GM19324 (cell line): ENCODE results near the gene IGFBPL1.

ENCODE experiments used
- ATAC-seq: cut with Tn5 transposase; IDR thresholded peaks from one replicate; pipeline ENCODE4 v1.9.1; 2021; ENCODE audit warnings: mild to moderate bottlenecking, moderate library complexity; ENCODE audit not compliant: unreplicated experiment, low FRiP score

Gene IGFBPL1, protein sequence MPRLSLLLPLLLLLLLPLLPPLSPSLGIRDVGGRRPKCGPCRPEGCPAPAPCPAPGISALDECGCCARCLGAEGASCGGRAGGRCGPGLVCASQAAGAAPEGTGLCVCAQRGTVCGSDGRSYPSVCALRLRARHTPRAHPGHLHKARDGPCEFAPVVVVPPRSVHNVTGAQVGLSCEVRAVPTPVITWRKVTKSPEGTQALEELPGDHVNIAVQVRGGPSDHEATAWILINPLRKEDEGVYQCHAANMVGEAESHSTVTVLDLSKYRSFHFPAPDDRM

DNA sequence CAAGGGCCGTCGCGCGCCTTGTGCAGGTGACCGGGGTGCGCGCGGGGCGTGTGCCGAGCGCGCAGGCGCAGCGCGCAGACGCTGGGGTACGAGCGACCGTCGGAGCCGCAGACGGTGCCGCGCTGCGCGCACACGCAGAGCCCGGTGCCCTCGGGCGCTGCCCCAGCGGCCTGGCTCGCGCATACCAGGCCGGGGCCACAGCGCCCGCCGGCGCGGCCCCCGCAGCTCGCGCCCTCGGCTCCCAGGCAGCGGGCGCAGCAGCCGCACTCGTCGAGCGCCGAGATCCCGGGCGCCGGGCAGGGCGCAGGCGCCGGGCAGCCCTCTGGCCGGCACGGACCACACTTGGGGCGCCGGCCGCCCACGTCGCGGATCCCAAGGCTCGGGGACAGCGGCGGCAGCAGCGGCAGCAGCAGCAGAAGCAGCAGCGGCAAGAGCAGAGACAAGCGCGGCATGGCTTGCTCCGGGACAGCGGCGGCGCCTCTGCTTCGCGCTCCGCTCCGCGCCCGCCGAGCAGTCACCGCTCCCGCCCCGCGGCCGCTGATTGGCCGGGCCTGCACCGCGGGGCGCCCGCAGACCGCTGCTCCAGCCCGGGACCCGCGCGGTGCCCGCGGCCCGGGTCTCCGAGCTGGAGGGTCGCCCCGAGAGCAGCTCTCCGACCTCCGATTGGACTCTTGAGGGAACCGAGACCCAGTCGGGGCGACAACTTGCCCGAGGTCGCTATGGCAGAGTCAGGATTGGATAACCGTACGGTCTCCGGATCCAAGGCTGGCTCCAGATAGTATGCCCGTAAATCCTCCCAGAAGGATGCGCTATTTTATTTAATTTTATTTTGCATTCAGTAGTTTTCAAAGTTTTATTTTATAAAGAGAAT lies at the start of gene IGFBPL1:
Gene IGFBPL1 (minus strand): TSS at position 482 of the 871 bp plus-strand sequence. CDS start 30 bp downstream, at position 452.
- ATAC-seq = no peak

DNA sequence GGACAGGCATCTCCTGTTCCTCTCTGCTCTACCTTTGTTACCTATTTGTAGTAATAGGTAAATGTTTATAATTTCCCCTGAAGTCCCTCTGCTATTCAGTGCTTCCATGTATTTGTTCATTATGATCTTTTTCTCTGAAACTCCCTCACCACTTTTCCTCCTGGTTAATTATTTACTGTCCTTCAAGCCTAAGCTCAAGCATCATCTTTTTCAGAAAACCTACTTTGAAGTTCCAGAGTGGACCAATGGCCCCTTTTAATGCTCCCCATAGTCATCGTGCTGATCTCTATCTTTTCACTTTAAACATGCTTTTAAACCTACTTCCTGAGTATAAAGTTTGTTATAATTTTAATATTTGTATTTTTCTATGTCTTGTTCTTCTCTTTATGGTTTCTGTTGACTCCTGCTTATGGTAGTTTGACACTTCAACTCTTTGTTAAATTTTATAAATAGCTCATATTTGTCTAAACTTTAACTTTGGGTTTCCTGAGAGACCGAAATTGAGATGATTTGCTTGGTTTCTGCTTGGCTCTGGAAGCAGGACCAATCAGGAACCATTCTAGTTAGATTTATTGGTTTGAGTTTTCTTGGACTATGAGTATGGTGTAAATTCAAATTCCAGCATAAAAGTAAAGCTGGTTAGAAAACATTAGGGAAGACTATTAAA lies 48.5 kb upstream of the IGFBPL1 start:
- ATAC-seq = peak; percentile 71

DNA sequence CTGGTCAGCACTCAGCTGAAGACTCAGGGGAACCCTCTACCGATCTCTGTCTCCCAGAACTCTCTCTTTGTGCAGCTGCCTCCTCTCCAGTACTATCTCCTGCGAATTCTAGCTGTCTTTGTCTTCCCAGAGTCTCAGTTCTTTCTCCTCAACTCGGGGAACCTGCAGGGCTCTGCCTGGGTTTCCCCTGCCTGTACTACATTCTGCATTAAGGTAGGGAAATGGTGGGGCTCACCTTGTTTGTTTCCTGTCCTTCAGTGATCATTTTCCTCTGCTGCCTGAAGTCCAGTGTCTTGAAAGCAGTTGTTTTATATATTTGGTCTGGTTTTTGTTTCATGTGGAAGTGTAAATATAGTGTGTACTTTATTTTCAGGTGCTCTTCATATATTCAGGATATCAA lies 43.1 kb upstream of the IGFBPL1 start:
- ATAC-seq = no peak

DNA sequence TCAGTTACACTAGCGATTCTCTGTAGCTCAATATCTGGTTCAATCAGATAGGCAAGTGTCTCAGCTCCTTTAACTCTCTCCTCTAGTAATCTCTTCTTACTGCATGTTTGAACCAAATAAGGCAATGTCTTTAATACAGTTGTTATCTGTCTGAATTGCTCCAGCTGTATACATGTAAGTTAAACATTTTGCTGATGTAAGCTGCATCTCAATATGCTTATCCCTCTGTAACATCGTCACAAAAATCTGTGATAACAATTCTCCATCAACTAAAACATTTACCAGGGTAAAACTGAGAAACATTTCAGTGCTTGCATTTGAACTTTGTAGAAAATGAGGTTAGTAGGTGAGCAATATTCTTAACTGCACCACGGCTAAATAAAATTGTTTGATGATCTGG lies 29.6 kb upstream of the IGFBPL1 start:
- no peak for ATAC-seq

DNA sequence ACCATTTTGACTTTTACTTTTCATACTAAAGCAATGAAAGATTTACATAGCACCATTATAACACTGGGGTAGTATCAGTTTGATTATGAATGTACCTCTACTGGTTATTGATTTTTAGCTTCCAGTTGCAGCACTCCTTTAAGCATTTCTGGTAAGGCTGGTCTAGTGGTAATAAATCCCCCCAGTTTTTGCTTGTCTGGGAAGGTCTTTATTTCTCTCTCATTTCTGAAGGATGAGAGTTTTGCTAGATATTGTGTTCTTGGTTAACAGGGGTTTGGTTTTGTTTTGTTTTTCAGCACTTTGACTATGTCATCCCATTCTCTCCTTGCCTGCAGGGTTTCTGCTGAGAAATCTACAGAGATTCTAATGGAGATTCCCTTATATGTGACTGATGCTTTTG lies 26.9 kb upstream of the IGFBPL1 start:
- no peak for ATAC-seq

DNA sequence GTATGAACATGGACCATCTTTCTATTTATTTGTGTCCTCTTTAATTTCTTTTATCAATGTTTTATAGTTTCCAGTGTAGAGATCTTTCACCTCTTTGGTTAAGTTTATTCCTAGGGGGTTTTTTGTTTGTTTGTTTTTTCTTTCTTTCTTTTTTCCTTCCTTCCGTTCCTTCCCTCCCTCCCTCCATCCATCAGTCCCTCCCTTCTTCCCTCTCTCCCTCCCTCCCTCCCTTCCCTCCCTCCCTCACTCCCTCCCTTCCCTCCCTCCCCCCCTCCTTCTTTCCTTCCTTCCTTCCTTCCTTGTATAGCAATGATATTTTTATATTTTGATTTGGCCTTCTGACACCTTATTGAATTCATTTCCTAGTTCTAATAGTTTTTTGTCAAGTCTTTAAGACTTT lies 23.4 kb upstream of the IGFBPL1 start:
- ATAC-seq = no peak

DNA sequence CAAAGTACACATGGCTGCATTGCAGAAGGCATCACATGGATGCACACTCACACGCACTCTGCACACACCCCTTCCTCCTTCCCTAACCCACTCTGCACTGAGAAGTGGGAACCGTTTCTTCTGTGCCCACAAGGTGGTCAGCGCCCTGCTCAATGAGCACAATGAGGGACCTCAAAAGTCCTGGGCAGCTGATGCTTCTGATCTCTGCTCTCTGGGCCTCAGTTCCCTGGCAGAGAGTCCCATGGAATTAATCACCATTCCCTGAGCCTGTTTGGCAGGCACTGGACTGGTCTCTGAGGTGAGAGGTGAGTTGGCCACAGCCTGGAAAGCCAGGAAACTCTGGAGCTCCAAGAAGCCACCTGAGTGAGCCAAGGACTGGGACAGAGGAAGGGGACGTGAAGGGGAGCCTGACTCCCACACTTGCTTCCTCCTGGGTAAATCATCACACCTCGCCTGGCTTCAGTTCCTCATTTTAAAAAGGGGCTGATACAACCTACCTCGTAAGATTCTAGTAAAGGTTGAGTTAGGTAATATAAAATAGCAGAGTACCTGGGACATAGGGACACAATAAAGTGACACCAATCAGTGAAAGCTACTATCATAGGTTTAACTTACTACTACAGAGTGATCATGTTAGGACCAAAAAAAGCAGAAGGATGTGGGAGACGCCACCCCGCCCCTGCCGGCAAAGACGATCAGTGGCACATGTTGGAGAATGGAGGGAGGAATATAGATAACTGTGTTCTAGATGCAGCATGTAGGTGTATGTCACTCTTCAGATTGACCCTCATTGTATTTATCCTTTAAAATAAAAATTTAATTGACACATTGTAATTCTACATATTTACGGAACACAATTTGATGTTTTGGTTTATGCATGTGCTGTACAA lies 21.1 kb upstream of the IGFBPL1 start:
- peak; percentile 90 for ATAC-seq

DNA sequence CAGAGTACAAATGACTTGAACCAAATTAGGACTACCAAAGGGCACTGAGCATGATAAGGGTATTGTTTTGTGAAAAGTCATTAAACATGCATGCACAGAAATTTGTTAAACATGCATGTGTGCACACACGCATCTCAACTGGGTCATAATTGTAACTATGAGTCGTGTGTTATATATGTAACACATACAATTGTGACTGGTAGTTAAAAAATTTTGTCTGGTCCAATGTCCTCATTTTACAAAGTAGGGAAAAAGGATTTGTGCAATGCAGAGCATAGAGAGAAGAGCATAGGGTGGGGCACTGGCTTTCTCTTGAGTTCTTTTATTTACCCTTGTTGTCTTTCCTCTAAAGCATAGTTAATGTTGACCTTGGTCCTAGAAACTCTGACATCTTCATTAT lies 19.3 kb upstream of the IGFBPL1 start:
- no peak for ATAC-seq

DNA sequence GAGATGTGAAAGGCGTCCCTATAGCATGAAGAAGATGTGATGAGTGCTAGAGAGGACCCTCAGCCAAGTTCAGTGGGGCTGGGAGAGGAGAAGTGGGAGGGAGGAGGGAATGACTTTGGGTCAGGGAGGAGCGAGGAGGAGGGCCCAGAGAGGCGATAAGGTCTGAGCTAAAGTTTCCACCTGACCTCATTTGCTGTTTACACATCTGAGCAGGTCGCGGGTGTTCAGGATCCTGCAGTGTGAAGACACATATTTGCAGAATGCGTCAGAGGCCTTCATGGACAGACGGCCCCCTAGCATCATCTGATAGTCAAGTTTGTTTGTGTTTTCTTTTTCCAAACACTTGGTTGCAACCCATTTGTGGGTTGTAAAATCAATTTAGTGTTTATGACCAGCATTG lies 18.9 kb upstream of the IGFBPL1 start:
- no peak for ATAC-seq

DNA sequence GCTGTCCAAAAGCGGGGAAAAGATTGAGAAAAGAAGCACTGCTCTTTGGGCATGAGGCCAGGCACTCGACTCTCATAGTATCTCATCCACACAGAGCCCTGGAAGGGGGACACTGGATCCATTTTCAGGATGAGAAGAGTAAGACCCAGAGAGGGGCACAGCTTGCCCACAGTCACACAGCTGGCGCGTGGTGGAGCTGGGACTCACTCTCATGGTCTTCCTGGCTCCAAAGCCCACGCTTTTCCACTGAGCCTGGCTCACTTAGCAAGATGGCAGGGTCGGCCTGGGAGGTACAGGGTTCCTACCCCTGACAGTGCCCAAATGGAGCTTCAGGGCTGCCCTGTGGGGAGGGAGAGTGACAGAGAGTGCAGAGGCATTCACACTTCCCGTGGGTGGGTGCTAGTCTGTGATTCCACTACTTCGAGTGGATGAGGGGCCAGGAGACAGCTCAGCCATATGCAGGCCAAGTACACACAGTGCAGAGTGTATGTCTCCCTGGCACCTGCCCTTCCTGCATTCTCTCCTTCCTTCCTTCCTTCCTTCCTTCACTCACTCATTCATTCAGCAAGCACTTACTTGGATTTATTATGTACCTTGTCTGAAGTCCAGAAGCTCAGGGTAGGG lies 18.3 kb upstream of the IGFBPL1 start:
- no peak for ATAC-seq

DNA sequence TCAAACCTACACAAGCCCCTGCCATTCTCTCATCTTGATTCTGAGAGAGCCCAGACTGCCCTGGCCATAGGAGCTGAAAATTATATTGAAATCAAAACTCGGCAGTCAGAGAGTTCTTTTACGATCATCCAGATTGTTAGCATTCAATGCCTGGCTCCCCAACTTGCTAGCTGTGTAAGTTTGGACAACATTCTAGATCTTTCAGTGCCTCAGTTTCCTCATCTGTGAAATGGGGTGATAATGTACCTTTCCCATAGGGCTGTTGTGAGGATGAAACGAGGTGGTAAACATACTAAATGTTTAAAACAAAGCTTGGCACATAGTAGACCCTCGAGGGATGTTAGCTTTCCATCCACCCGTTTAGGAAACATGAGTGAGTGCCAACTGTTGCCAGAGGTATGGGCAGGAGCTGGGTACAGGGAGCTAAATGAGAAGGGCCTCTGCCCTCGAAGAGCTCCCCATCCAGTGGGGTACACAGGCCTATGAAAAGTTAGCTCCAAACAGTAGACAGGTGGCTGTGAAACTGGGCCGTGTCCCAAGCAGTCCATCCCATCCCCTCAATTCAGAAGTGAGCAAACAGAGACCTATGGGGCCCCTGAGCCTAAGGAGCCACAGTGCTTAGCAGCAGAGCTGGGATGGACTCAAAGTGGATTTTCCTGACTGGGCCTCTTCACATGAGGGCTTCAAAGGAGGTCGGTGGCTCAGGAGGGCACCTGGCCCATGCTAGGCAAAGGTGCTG lies 17.3 kb upstream of the IGFBPL1 start:
- no peak for ATAC-seq

DNA sequence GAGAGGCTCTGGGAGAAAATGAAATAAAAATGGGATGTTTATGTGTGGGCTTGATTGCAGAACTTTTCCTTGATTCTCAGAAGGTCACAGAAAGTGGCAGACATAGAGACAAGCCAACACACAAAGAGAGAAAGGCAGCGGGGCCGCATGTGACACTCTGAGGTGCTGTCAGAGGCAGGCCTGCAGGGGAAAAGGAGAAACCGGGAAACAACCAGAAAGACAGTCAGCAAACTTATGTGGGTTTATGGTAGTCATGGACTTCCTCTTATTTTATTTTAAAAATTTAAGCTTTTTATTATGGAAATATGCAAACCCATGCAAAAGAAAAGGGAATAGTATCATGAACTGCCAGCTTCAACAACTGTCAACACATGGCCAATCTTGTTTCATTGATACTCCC lies 16.3 kb upstream of the IGFBPL1 start:
- ATAC-seq = no peak

DNA sequence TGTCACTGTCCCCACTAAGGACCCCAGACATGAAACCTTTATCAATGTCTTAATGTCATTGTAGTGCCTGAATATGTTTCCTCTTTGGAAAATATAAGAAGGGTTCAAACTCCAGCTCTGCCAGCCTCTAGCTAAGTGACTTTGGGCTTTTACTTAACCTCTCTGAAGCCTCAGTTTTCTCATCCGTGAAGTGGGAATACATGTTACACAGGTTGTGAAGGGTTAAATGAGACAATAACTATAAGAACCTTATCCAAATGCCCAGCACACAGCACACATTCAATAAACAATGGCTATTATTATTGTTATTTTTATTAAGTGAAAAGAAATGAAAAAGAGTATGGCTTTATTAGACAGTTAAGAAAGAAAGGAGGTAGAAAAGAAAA lies 15.7 kb upstream of the IGFBPL1 start:
- ATAC-seq = no peak

DNA sequence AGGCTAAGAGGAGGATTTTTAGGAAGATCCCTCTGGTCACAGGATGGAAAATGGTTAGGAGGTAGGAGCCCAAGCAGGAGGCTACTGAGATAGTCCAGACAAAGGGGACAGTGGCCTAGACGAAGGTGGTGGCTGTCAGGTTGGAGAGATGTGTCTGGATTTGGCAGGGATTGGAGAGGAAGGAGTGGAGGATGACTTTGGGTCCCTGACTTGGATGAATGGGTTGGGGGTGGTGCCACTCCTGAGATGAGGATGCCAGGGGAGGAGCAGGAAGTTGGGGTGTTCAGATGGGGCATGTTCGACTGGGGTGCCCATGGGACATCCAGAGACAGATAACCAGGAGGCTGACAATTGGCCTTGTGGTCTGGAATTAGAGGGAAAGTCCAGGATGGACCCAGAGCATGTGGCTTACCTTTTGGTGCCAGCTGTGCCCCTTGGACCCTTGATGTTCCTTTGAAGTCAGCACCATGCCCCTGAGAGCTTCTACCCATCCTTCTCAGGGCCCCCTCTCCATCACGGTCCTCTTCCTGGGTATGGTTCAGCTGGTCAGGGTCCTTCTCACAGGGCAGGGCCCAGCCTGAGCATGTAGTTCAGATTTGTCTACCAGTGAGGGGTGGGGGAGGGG lies 15.1 kb upstream of the IGFBPL1 start:
- ATAC-seq = no peak

DNA sequence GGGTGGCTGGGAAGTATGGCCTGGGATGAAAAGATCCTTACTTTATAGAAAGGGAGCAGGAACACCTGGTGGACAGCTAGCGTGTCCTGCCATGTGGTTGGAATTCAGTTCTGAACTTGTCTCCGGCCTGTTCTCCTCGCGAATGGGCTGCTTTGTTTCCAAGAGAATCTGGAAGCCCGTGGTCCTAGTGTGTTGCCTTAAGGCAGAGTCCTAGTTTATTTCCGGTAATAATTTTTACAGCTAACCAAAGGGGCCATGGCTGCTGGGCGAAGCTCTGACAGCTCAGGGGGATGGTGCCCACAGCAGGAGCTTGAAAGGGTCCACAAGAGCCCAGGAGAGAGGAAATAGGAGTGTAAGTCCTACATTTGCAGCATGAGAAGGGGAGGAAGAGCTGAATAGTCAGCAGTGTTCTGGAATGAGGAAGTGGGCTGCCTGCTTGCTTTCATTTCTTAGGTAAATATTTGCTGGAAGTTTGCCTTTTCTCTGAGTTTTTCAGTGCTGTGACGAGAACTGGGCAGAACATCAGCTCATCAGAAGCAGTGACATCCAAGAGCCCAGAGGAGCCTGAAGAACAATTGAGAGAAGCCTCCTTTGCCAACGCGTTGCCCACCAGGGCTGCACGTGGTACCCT lies 13.1 kb upstream of the IGFBPL1 start:
- no peak for ATAC-seq

DNA sequence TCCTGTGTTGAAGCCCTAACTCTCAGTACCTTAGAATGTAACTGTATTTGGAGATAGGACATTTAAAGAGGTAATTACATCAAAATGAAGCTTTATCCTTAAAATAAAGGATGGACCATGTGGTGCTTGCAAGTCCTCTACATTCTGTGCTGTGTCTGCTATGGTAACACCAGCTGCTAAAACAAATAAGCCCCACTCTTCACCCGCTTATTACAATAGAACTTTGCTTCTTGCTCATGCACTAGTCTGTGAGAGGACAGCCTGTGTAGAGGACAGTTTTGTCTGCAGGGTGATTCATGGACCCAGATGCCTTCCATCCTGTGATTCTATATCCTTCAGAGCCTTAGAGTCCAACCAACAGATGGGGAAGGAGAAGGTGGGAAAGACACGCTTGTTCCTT lies 12.5 kb upstream of the IGFBPL1 start:
- ATAC-seq = no peak

DNA sequence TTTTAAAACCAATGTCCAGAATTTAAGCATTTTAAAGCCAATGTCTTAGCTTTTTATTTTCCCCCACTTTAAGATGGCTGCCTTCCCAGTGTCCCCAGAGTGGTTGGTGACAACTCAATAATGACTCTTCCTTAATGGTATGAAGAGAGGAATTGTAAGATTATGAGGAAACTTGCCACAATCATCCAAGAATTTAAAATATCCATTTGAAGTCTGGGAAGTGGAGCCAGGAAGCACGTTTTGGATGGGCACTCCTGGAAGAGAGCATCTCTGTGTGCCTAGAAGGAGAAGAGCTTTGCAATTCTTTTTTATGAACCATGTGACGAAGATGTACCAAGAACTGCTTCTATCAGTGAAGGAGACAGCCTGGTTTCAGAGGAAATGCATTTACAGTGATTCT lies 11.3 kb upstream of the IGFBPL1 start:
- ATAC-seq = no peak

DNA sequence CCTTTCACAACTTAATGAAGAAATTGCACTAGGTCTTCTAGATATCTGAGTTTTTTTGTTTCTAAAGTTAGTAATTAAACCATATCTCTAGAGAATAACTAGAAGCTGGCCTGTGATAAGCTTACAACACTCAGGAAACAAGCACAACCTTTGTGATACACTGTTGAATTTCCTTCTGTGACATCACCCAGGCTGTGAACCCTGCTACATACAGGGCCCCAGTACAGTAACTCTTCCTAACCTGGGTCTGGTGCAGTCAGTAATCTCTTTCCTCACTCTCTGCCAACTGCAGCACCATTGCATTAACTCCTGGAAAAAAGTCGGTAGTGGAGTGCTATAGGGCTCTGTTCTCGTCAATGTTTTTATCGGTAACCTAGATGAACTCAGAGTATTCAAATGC lies 10.6 kb upstream of the IGFBPL1 start:
- no peak for ATAC-seq
